ENCODE data around the gene CRADD.

DNA sequence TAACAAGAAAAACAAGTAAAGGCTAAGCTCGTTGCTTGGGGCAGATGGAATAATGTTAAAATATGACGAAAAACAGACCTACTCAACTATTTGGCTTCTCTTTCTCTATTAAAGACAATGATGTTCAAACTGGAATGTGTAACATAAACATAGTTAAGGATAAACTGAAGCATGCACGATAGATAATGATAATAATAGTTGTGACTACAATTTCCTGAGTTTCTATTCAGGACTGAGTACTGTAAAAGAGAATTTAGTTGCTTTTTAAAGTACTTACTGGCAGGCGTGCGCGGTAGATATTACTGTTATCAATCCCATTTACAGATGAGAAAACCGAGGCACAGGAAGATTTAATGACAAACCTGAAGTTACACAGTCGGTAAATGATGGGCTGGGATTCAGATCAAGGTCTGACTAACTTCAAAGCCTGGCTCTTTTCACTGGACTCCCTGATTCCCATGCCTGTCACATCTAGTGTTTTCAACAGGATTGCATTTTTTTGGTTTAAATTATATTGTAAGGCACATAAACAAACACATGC, 103.0 kb downstream of the CRADD start:
- TF ChIP-seq POLR2A (IDR thresholded peaks at IDR 0.05) (no peak), CTCF (IDR thresholded peaks at IDR 0.05) (no peak)

Measured in thyroid gland (tissue), 4 donors.